Measurements from ENCODE around the gene DPEP1.

Gene DPEP1

GRCh38 chr16:89600427-89600826 lies 13.0 kb upstream of the DPEP1 start:
- Histone ChIP-seq H3K4me3 (ENCODE audit: low read length) (no peak overlapping the region), H3K9me3 (replicated peaks; ENCODE audit: insufficient read depth, low read length) (no peaks in the 10 kb centered on the region), H3F3A (ENCODE audit: insufficient read depth, low read length) (no peaks in the 10 kb centered on the region), H3K27ac (ENCODE audit: low read length) (no peak overlapping the region), H4K20me1 (ENCODE audit: insufficient read depth, low read length) (no peaks in the 10 kb centered on the region), H3K27me3 (replicated peaks; ENCODE audit: insufficient read depth, low read length) (no peaks in the 10 kb centered on the region), H3K9ac (ENCODE audit: low read length) (no peak overlapping the region), H2AFZ (ENCODE audit: low read length) (no peak overlapping the region), H3K4me2 (ENCODE audit: low read depth, low read length) (no peak overlapping the region), H3K36me3 (replicated peaks; ENCODE audit: insufficient read depth, low read length) (no peaks in the 10 kb centered on the region), H3K9me2 (replicated peaks; ENCODE audit: insufficient read depth, low read length) (no peaks in the 10 kb centered on the region), H3K4me1 (ENCODE audit: low read length) (no peaks in the 10 kb centered on the region), H3K79me2 (ENCODE audit: low read length) (no peaks in the 10 kb centered on the region)
- DNase-seq: no peak
- TF ChIP-seq CTCF (IDR thresholded peaks at IDR 0.05; ENCODE audit: low read length) (no peak), EZH2 (optimal IDR thresholded peaks at IDR 0.05; ENCODE audit: low read depth, low read length) (no peak), EZH2phosphoT487 (IDR thresholded peaks at IDR 0.05; ENCODE audit: low read length) (no peak)

- Histone ChIP-seq H3K9ac (ENCODE audit: low read length) (no peak overlapping the region), H3K36me3 (replicated peaks; ENCODE audit: insufficient read depth, low read length) (no peaks in the 10 kb centered on the region), H3K4me2 (ENCODE audit: low read depth, low read length) (no peak overlapping the region), H3K79me2 (ENCODE audit: low read length) (no peaks in the 10 kb centered on the region), H3K9me3 (replicated peaks; ENCODE audit: insufficient read depth, low read length) (no peaks in the 10 kb centered on the region), H3K4me3 (ENCODE audit: low read length) (no peak overlapping the region), H3K27me3 (replicated peaks; ENCODE audit: insufficient read depth, low read length) (no peaks in the 10 kb centered on the region), H3F3A (ENCODE audit: insufficient read depth, low read length) (no peaks in the 10 kb centered on the region), H3K4me1 (ENCODE audit: low read length) (no peaks in the 10 kb centered on the region), H2AFZ (ENCODE audit: low read length) (no peak overlapping the region), H3K27ac (ENCODE audit: low read length) (no peak overlapping the region), H3K9me2 (replicated peaks; ENCODE audit: insufficient read depth, low read length) (no peaks in the 10 kb centered on the region), H4K20me1 (ENCODE audit: insufficient read depth, low read length) (no peaks in the 10 kb centered on the region)
- no peak for DNase-seq
- TF ChIP-seq EZH2phosphoT487 (IDR thresholded peaks at IDR 0.05; ENCODE audit: low read length) (no peak), EZH2 (optimal IDR thresholded peaks at IDR 0.05; ENCODE audit: low read depth, low read length) (no peak), CTCF (IDR thresholded peaks at IDR 0.05; ENCODE audit: low read length) (no peak)
These were observed 12.5 kb upstream of the DPEP1 start for GRCh38 chr16:89600956-89601355.

- no peaks in the 10 kb centered on the region for H3F3A ChIP-seq (ENCODE audit: insufficient read depth, low read length)
- no peak overlapping the region for H3K4me3 ChIP-seq (ENCODE audit: low read length)
- H3K27me3 ChIP-seq (replicated peaks; ENCODE audit: insufficient read depth, low read length): no peaks in the 10 kb centered on the region
- H3K9me3 ChIP-seq (replicated peaks; ENCODE audit: insufficient read depth, low read length): no peaks in the 10 kb centered on the region
- H3K9me2 ChIP-seq (replicated peaks; ENCODE audit: insufficient read depth, low read length): no peaks in the 10 kb centered on the region
- no peaks in the 10 kb centered on the region for H3K79me2 ChIP-seq (ENCODE audit: low read length)
- no peak overlapping the region for H3K4me2 ChIP-seq (ENCODE audit: low read depth, low read length)
- H2AFZ ChIP-seq (ENCODE audit: low read length): no peak overlapping the region
- no peaks in the 10 kb centered on the region for H3K36me3 ChIP-seq (replicated peaks; ENCODE audit: insufficient read depth, low read length)
- no peak overlapping the region for H3K9ac ChIP-seq (ENCODE audit: low read length)
- TF ChIP-seq CTCF (IDR thresholded peaks at IDR 0.05; ENCODE audit: low read length) (no peak), EZH2 (optimal IDR thresholded peaks at IDR 0.05; ENCODE audit: low read depth, low read length) (no peak), EZH2phosphoT487 (IDR thresholded peaks at IDR 0.05; ENCODE audit: low read length) (no peak)
- no peaks in the 10 kb centered on the region for H4K20me1 ChIP-seq (ENCODE audit: insufficient read depth, low read length)
- H3K4me1 ChIP-seq (ENCODE audit: low read length): no peaks in the 10 kb centered on the region
- no peak overlapping the region for H3K27ac ChIP-seq (ENCODE audit: low read length)
- no peak for DNase-seq
These were observed 11.6 kb upstream of the DPEP1 start for GRCh38 chr16:89601906-89602272.

Measured in MM.1S (cell line).